Vagina (tissue), 2 donors: ENCODE measurements around the gene KPNB1. TPM values are rescaled to one million over a fixed set of nuclear protein-coding genes. Genes with fewer than 3 reads are reported as not detected.

ENCODE experiments used
- DNase-seq, 2 donors: peaks; one replicate each; pipeline ENCODE4 v3.0.0-alpha.2; 2017; ENCODE audit errors: extremely low spot score in 2 of 2
- H3K27ac ChIP-seq: fragments of 200-600 bp; sonication (generic); one replicate; pipeline ENCODE4 v1.5.1; 2019
- H3K27me3 ChIP-seq: fragments of 200-600 bp; sonication (generic); one replicate; pipeline ENCODE4 v1.5.1; 2019
- H3K36me3 ChIP-seq, 2 donors: fragments of 200-600 bp; sonication (generic); one replicate each; pipeline ENCODE4 v1.5.1; 2017 to 2019
- H3K4me1 ChIP-seq: fragments of 200-600 bp; sonication (generic); one replicate; pipeline ENCODE4 v1.5.1; 2019
- H3K4me3 ChIP-seq, 2 donors: fragments of 200-600 bp; sonication (generic); 1 replicate in 1 of 2; 2 replicates in 1 of 2; pipeline ENCODE4 v1.5.1; 2016 to 2019
- H3K9me3 ChIP-seq: fragments of 200-600 bp; sonication (generic); one replicate; pipeline ENCODE4 v1.5.1; 2019
- POLR2A ChIP-seq, 2 donors: fragments of 450-650 bp; IDR thresholded peaks; one replicate each; pipeline ENCODE4 v1.6.1; 2017; ENCODE audit warnings: antibody characterized with exemption in 2 of 2, mild to moderate bottlenecking in 2 of 2, moderate library complexity in 2 of 2
- POLR2AphosphoS5 ChIP-seq, 2 donors: sonication (generic); formaldehyde crosslinking; IDR thresholded peaks; one replicate each; pipeline ENCODE4 v1.9.0; 2017; ENCODE audit warnings: antibody characterized with exemption in 2 of 2, mild to moderate bottlenecking in 2 of 2, low read depth in 1 of 2; ENCODE audit not compliant: insufficient read depth in 1 of 2
- intact Hi-C: fragments of 100-400 bp; cut with DNase I; formaldehyde crosslinking; loops from one replicate; pipeline ENCODE4 v1.15.1; 2023
- total RNA-seq: library from RNA; depleted of rRNA; stranded (reverse); fragments of >200 nt; gene quantifications from one replicate; pipeline ENCODE4 v1.2.3, GENCODE V29; 2016
- TF ChIP-seq, protein P1 (sequence below), 3 experiments: fragments of 450-650 bp in 2 of 3; fragments of 200-600 bp in 1 of 3; sonication (generic) in 1 of 3; IDR thresholded peaks; one replicate each; pipeline ENCODE4 v1.5.1; 2017 to 2019; ENCODE audit warnings: antibody characterized with exemption in 3 of 3, mild to moderate bottlenecking in 2 of 3, moderate library complexity in 2 of 3

Gene KPNB1
- total RNA-seq, 1 donor from 2014 or later = 157 TPM

DNA sequence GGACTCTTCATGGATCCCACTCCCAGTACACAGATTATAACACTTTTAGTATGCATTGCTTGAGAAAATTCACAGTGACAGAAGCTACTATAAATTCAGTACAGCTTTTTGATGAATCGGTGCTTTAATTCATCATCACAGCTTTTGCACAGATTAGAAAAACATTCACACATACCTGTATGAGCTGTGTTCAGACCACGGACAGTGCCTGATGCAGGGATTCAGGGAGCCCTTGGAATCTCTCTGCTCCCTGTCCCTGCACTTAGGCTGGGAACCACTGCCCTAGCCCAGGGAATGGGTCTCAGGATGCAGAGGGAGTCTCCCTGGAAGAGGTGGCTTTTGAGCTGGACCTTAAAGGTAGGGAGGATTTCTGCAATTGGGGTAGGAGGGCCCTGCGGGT lies 58.2 kb downstream of the KPNB1 start:
- Histone ChIP-seq H3K4me3 (peak overlapping the region; percentile 34 to 54), H3K4me1 (peaks cover 11% of the 10 kb centered on the region), H3K27ac (no peak overlapping the region), H3K9me3 (no peaks in the 10 kb centered on the region), H3K36me3 (peaks cover 0 to 19% of the 10 kb centered on the region in 2 donors), H3K27me3 (no peaks in the 10 kb centered on the region)
- TF ChIP-seq POLR2A (IDR thresholded peaks at IDR 0.05) (no peak), POLR2AphosphoS5 (IDR thresholded peaks at IDR 0.05; ENCODE audit: insufficient read depth in 1 of 2, low read depth in 1 of 2) (no peak)
- TF ChIP-seq, protein P1, sequence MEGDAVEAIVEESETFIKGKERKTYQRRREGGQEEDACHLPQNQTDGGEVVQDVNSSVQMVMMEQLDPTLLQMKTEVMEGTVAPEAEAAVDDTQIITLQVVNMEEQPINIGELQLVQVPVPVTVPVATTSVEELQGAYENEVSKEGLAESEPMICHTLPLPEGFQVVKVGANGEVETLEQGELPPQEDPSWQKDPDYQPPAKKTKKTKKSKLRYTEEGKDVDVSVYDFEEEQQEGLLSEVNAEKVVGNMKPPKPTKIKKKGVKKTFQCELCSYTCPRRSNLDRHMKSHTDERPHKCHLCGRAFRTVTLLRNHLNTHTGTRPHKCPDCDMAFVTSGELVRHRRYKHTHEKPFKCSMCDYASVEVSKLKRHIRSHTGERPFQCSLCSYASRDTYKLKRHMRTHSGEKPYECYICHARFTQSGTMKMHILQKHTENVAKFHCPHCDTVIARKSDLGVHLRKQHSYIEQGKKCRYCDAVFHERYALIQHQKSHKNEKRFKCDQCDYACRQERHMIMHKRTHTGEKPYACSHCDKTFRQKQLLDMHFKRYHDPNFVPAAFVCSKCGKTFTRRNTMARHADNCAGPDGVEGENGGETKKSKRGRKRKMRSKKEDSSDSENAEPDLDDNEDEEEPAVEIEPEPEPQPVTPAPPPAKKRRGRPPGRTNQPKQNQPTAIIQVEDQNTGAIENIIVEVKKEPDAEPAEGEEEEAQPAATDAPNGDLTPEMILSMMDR (IDR thresholded peaks at IDR 0.05) = no peak
- intact Hi-C loops = no loop called here
- DNase-seq = no peak

DNA sequence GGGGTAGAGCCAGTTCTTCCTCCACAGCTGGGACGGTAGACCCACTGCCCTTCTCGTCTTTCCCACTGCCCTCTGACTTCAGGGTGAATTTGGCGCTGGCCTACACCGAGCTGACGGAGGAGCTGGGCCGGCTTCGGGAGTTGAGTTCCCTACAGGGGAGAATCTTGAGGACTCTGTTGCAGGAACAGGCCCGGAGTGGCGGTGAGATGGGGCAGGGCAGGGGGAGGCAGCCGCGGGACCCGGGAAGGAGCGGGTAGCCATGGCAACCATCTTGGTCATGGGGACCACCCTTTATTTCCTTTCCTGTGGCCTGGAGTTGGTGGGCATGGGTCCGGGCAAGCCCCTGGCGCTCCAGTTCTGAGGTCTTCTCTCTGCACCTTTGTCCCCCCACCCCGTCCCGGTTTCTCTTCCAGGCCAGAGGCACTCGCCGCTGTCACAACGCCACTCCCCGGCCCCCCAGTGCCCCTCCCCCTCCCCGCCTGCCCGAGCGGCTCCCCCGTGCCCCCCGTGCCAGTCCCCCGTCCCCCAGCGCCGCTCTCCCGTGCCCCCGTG lies 58.7 kb downstream of the KPNB1 start:
- H3K27me3 ChIP-seq = no peaks in the 10 kb centered on the region
- H3K36me3 ChIP-seq = peaks cover 0 to 19% of the 10 kb centered on the region in 2 donors
- H3K9me3 ChIP-seq = no peaks in the 10 kb centered on the region
- H3K27ac ChIP-seq = peak overlapping the region; percentile 38
- no peak for DNase-seq
- H3K4me1 ChIP-seq = peaks cover 11% of the 10 kb centered on the region
- TF ChIP-seq POLR2A (IDR thresholded peaks at IDR 0.05) (no peak), POLR2AphosphoS5 (IDR thresholded peaks at IDR 0.05; ENCODE audit: insufficient read depth in 1 of 2, low read depth in 1 of 2) (no peak)
- intact Hi-C loops = no loop called here
- H3K4me3 ChIP-seq = peak overlapping the region; percentile 34 to 54

DNA sequence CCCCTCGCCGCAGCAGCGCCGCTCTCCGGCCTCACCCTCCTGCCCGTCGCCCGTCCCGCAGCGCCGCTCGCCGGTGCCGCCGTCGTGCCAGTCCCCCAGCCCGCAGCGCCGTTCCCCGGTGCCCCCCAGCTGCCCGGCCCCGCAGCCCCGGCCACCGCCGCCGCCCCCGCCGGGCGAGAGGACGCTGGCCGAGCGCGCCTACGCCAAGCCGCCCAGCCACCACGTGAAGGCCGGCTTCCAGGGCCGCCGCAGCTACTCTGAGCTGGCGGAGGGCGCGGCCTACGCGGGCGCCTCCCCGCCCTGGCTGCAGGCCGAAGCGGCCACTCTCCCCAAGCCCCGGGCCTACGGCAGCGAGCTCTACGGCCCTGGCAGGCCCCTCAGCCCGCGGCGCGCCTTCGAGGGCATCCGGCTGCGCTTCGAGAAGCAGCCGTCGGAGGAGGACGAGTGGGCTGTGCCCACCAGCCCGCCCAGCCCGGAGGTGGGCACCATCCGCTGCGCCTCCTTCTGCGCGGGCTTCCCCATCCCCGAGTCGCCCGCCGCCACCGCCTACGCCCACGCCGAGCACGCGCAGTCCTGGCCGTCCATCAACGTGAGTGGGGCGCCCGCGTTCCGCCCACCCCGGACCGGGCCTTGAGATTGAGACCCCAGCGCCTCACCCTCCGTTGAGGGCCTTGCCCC lies 59.3 kb downstream of the KPNB1 start:
- intact Hi-C loops = no loop called here
- H3K27ac ChIP-seq = peak overlapping the region; percentile 38

DNA sequence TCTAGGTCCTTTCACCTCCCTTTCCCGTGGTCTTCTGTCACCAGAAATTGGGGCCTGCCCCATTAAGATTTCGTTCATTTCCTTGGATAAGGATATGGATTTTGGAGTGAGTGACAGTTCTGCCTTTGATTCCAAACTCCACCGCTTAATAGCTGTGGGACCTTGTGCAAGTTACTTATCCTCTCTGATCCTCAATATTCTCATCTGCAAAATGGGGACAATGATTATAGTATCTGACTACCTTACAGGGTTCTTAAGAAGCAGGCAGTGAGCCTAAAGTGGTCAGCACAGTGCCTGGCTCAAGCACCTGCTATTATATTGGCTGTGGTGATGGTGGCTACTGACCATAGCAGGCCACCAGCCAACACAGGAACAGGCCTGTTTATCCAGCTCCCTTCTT lies 59.9 kb downstream of the KPNB1 start:
- no peak for DNase-seq
- Histone ChIP-seq H3K9me3 (no peaks in the 10 kb centered on the region), H3K27me3 (no peaks in the 10 kb centered on the region), H3K27ac (no peak overlapping the region), H3K36me3 (peaks cover 0 to 19% of the 10 kb centered on the region in 2 donors), H3K4me3 (peak overlapping the region in 1 of 2 donors; percentile 54), H3K4me1 (peaks cover 11% of the 10 kb centered on the region)
- intact Hi-C loops = no loop called here
- no peak for TF ChIP-seq POLR2AphosphoS5 (IDR thresholded peaks at IDR 0.05; ENCODE audit: insufficient read depth in 1 of 2, low read depth in 1 of 2)
- TF ChIP-seq POLR2A (IDR thresholded peaks at IDR 0.05) = no peak
- TF ChIP-seq, protein P1 (IDR thresholded peaks at IDR 0.05) = no peak

More for the DNA sequence above, 59.3 kb downstream of the KPNB1 start:
- Histone ChIP-seq H3K27me3 (no peaks in the 10 kb centered on the region), H3K4me1 (peaks cover 11% of the 10 kb centered on the region), H3K9me3 (no peaks in the 10 kb centered on the region), H3K36me3 (peaks cover 0 to 19% of the 10 kb centered on the region in 2 donors), H3K4me3 (peak overlapping the region; percentile 34 to 54)
- DNase-seq = no peak
- TF ChIP-seq POLR2AphosphoS5 (IDR thresholded peaks at IDR 0.05; ENCODE audit: insufficient read depth in 1 of 2, low read depth in 1 of 2) = no peak
- no peak for TF ChIP-seq POLR2A (IDR thresholded peaks at IDR 0.05)
- TF ChIP-seq, protein P1 (IDR thresholded peaks at IDR 0.05) = no peak

DNA sequence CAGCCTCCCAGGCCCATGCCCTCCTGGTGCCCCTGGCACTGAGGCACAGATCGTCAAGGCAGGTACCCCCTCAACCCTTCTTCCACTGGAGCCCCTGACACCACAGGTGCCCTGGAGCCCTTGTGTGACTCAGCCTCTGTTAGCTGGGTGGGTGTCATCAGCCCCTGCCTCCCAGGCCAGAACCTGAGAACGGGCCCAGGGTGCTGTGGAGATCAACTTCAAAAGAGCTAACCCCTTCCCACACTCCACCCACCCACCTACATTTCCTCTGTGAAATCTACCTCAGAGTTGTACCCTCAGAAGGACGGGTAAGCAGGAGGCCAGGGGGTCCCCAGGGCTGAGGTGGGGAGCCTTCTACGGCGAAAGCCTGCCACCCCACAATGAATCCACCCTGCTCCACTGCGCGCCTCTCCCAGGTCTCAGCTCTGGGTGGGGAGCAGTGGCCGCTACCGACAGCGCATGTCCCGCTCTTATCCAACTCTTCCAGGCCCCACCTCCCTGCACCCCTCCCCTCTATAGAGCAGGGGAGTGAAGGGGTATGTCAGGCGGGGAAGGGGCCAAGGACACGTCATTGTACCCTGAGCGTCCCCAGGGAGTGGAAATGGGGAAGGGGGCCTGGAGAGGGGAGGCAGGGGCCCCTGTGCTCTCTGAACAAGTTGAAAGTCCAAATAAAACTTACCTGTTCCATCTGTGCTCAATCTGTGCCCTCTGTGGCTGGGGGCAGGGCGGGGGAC lies 61.8 kb downstream of the KPNB1 start:
- Histone ChIP-seq H3K27me3 (no peaks in the 10 kb centered on the region), H3K27ac (no peak overlapping the region), H3K4me3 (no peak overlapping the region), H3K4me1 (peaks cover 6% of the 10 kb centered on the region), H3K9me3 (no peaks in the 10 kb centered on the region), H3K36me3 (peaks cover 0 to 19% of the 10 kb centered on the region in 2 donors)
- intact Hi-C loops = no loop called here
- no peak for DNase-seq
- TF ChIP-seq, protein P1 (IDR thresholded peaks at IDR 0.05) = no peak
